ENCODE data around the gene AREL1. TPM values are rescaled to one million over a fixed set of nuclear protein-coding genes. Genes with fewer than 3 reads are reported as not detected.

The AREL1 gene
- total and polyA plus RNA-seq, 7 donors: 4.8 to 20.2 (median 12.5) TPM

GRCh38 chr14:74735125-74735524, 22.2 kb upstream of the AREL1 start:
- no peak for TF ChIP-seq POLR2AphosphoS5 (IDR thresholded peaks at IDR 0.05)
- no peak for TF ChIP-seq POLR2A (IDR thresholded peaks at IDR 0.05)
- TF ChIP-seq CTCF (IDR thresholded peaks at IDR 0.05): no peak
- TF ChIP-seq EP300 (IDR thresholded peaks at IDR 0.05): no peak
- intact Hi-C loops (cut with DNase I): no loop called here
- no peak overlapping the region for H3K4me3 ChIP-seq
- no peaks in the 10 kb centered on the region for H3K27me3 ChIP-seq
- H3K36me3 ChIP-seq: peaks cover 0 to 83% (median 30%) of the 10 kb centered on the region in 4 donors
- H3K27ac ChIP-seq: no peak overlapping the region
- no peaks in the 10 kb centered on the region for H3K4me1 ChIP-seq
- DNase-seq: no peak
- H3K9me3 ChIP-seq: no peaks in the 10 kb centered on the region
- WGBS, 2 donors: 20 to 72% methylated on average over 4 of the region's 4 CpGs

- 68 to 84% methylated on average over 3 of the region's 3 CpGs for WGBS, 2 donors
- TF ChIP-seq POLR2AphosphoS5 (IDR thresholded peaks at IDR 0.05) (no peak), EP300 (IDR thresholded peaks at IDR 0.05) (no peak), POLR2A (IDR thresholded peaks at IDR 0.05) (no peak), CTCF (IDR thresholded peaks at IDR 0.05) (no peak)
- no peak for DNase-seq
- Histone ChIP-seq H3K27me3 (no peaks in the 10 kb centered on the region), H3K36me3 (peaks cover 0 to 71% (median 28%) of the 10 kb centered on the region in 4 donors), H3K27ac (no peak overlapping the region), H3K4me1 (no peaks in the 10 kb centered on the region), H3K4me3 (no peak overlapping the region), H3K9me3 (no peaks in the 10 kb centered on the region)
- intact Hi-C loops (cut with DNase I): no loop called here
Measured at GRCh38 chr14:74733221-74733620, 20.3 kb upstream of the AREL1 start.

GRCh38 chr14:74732387-74732786, 19.5 kb upstream of the AREL1 start:
- DNase-seq: no peak
- Histone ChIP-seq H3K4me1 (no peaks in the 10 kb centered on the region), H3K4me3 (no peak overlapping the region), H3K27ac (no peak overlapping the region), H3K27me3 (no peaks in the 10 kb centered on the region), H3K9me3 (no peaks in the 10 kb centered on the region), H3K36me3 (peaks cover 0 to 63% (median 27%) of the 10 kb centered on the region in 4 donors)
- intact Hi-C loops (cut with DNase I): no loop called here
- WGBS, 2 donors: 21 to 79% methylated on average over 2 of the region's 2 CpGs
- TF ChIP-seq CTCF (IDR thresholded peaks at IDR 0.05): no peak
- no peak for TF ChIP-seq POLR2A (IDR thresholded peaks at IDR 0.05)
- TF ChIP-seq EP300 (IDR thresholded peaks at IDR 0.05): no peak

- no peak for DNase-seq
- Histone ChIP-seq H3K27me3 (no peaks in the 10 kb centered on the region), H3K4me1 (no peaks in the 10 kb centered on the region), H3K9me3 (no peaks in the 10 kb centered on the region), H3K36me3 (peaks cover 0 to 77% (median 16%) of the 10 kb centered on the region in 4 donors), H3K4me3 (no peak overlapping the region), H3K27ac (no peak overlapping the region)
- TF ChIP-seq POLR2AphosphoS5 (IDR thresholded peaks at IDR 0.05) (no peak), CTCF (IDR thresholded peaks at IDR 0.05) (no peak), POLR2A (IDR thresholded peaks at IDR 0.05) (no peak), EP300 (IDR thresholded peaks at IDR 0.05) (no peak)
- intact Hi-C loops (cut with DNase I): no loop called here
- 92 to 95% methylated on average over 3 of the region's 3 CpGs for WGBS, 2 donors
Measured at GRCh38 chr14:74723134-74723533, 10.3 kb upstream of the AREL1 start.

- H3K4me1 ChIP-seq: no peaks in the 10 kb centered on the region
- no peak for DNase-seq
- H3K27me3 ChIP-seq: no peaks in the 10 kb centered on the region
- H3K9me3 ChIP-seq: no peaks in the 10 kb centered on the region
- no peak overlapping the region for H3K4me3 ChIP-seq
- intact Hi-C loops (cut with DNase I): no loop called here
- TF ChIP-seq EP300 (IDR thresholded peaks at IDR 0.05): no peak
- no peak for TF ChIP-seq POLR2AphosphoS5 (IDR thresholded peaks at IDR 0.05)
- TF ChIP-seq POLR2A (IDR thresholded peaks at IDR 0.05): no peak
- no peak for TF ChIP-seq CTCF (IDR thresholded peaks at IDR 0.05)
- H3K27ac ChIP-seq: no peak overlapping the region
- peaks cover 0 to 95% (median 21%) of the 10 kb centered on the region in 4 donors for H3K36me3 ChIP-seq
Measured at GRCh38 chr14:74720526-74720925, 7.6 kb upstream of the AREL1 start.

All from sigmoid colon (tissue), 7 donors.